ENCODE measurements around the gene CCDC18. TPM values are rescaled to one million over a fixed set of nuclear protein-coding genes. Genes with fewer than 3 reads are reported as not detected.
"Not testable (repeated sequence)": the region's sequence is repeated elsewhere in the genome, so short reads cannot be mapped to it uniquely, and the experiment has no call there.

The CCDC18 gene
- total RNA-seq, 1 donor from 2014 or later, result 6.9 TPM

DNA sequence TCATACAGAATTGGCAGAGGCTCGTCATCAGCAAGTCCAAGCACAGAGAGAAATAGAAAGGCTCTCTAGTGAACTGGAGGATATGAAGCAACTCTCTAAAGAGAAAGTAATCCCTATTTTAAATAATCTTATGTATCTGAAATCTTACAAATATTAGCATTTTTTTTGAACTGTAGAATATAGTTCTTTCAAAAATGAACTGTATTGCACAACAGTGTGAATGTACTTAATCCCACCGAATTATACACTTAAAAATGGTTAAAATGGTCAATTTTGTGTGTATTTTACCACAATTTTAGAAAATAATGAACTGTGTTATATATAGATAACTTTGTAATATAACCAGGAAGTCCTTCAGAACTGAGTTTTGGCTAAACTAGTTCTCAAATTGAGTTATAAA, 75.9 kb downstream of the CCDC18 start:
- peaks cover 11% of the 10 kb centered on the region for H3K36me3 Mint-ChIP-seq (ENCODE audit: unreplicated experiment)
- no peak for DNase-seq (ENCODE audit: extremely low spot score, unreplicated experiment)
- H3K27me3 Mint-ChIP-seq (ENCODE audit: unreplicated experiment), result no peaks in the 10 kb centered on the region
- H3K4me1 Mint-ChIP-seq (ENCODE audit: unreplicated experiment), result peaks cover 3% of the 10 kb centered on the region
- H3K9me3 Mint-ChIP-seq (ENCODE audit: unreplicated experiment), result peaks cover 9% of the 10 kb centered on the region
- H3K27ac Mint-ChIP-seq (ENCODE audit: unreplicated experiment), result no peak overlapping the region
- H3K4me3 Mint-ChIP-seq (ENCODE audit: unreplicated experiment), result no peak overlapping the region
- TF ChIP-seq, protein P1, sequence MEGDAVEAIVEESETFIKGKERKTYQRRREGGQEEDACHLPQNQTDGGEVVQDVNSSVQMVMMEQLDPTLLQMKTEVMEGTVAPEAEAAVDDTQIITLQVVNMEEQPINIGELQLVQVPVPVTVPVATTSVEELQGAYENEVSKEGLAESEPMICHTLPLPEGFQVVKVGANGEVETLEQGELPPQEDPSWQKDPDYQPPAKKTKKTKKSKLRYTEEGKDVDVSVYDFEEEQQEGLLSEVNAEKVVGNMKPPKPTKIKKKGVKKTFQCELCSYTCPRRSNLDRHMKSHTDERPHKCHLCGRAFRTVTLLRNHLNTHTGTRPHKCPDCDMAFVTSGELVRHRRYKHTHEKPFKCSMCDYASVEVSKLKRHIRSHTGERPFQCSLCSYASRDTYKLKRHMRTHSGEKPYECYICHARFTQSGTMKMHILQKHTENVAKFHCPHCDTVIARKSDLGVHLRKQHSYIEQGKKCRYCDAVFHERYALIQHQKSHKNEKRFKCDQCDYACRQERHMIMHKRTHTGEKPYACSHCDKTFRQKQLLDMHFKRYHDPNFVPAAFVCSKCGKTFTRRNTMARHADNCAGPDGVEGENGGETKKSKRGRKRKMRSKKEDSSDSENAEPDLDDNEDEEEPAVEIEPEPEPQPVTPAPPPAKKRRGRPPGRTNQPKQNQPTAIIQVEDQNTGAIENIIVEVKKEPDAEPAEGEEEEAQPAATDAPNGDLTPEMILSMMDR (IDR thresholded peaks at IDR 0.05), result no peak

DNA sequence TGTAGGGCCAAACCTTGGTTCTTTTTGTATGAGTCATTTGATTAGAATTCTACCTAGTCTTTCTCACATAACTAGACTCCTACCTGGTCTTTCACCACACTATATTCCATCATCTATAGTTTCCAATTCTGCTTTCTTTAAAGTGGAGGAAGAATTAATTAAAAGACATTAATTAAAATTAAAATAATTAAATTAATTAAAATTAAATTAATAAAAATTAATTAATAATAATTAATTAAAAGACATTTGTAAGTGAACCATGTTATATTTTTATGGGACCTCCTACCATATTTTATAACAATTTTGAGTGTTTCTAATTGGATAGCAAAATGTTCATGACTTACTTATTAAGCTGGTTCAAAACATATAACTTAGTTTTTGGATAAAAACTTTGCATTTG, 77.4 kb downstream of the CCDC18 start:
- Mint-ChIP-seq H3K4me3 (ENCODE audit: unreplicated experiment) (no peak overlapping the region), H3K9me3 (ENCODE audit: unreplicated experiment) (peaks cover 5% of the 10 kb centered on the region), H3K4me1 (ENCODE audit: unreplicated experiment) (peaks cover 3% of the 10 kb centered on the region), H3K27me3 (ENCODE audit: unreplicated experiment) (no peaks in the 10 kb centered on the region), H3K27ac (ENCODE audit: unreplicated experiment) (no peak overlapping the region), H3K36me3 (ENCODE audit: unreplicated experiment) (peaks cover 13% of the 10 kb centered on the region)
- no peak for DNase-seq (ENCODE audit: extremely low spot score, unreplicated experiment)
- TF ChIP-seq, protein P1 (IDR thresholded peaks at IDR 0.05), result no peak

DNA sequence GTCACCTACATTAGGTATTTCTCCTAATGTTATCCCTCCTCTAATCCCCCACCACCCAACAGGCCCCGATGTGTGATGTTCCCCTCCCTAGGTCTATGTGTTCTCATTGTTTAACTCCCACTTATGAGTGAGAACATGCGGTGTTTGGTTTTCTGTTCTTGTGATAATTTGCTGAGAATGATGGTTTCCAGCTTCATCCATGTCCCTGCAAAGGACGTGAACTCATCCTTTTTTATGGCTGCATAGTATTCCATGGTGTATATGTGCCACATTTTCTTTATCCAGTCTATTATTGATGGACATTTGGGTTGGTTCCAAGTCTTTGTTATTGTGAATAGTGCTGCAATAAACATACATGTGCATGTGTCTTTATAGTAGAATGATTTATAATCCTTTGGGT, 80.2 kb downstream of the CCDC18 start:
- not testable (repeated sequence) for H3K4me3 Mint-ChIP-seq (ENCODE audit: unreplicated experiment); H3K9me3 Mint-ChIP-seq (ENCODE audit: unreplicated experiment); H3K27me3 Mint-ChIP-seq (ENCODE audit: unreplicated experiment); H3K4me1 Mint-ChIP-seq (ENCODE audit: unreplicated experiment); H3K27ac Mint-ChIP-seq (ENCODE audit: unreplicated experiment); DNase-seq (ENCODE audit: extremely low spot score, unreplicated experiment)
- peaks cover 26% of the 10 kb centered on the region for H3K36me3 Mint-ChIP-seq (ENCODE audit: unreplicated experiment)

DNA sequence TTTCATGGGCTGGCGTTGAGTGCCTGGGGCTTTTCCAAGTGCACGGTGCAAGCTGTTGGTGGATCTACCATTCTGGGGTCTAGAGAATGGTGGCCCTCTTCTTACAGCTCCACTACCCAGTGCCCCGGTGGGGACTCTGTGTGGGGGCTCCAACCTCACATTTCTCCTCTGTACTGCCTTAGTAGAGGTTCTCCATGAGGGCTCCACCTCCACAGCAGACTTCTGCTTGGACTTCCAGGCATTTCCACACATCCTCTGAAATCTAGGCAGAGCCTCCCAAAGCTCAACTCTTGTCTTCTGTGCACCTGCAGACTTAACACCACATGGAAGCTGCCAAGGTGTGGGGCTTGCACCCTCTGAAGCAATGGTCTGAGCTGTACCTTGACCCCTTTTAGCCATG, 82.1 kb downstream of the CCDC18 start:
- H3K27ac Mint-ChIP-seq (ENCODE audit: unreplicated experiment), result no peak overlapping the region
- H3K36me3 Mint-ChIP-seq (ENCODE audit: unreplicated experiment), result peaks cover 34% of the 10 kb centered on the region
- no peaks in the 10 kb centered on the region for H3K4me1 Mint-ChIP-seq (ENCODE audit: unreplicated experiment)
- no peak overlapping the region for H3K4me3 Mint-ChIP-seq (ENCODE audit: unreplicated experiment)
- TF ChIP-seq, protein P1 (IDR thresholded peaks at IDR 0.05), result no peak
- no peaks in the 10 kb centered on the region for H3K27me3 Mint-ChIP-seq (ENCODE audit: unreplicated experiment)
- DNase-seq (ENCODE audit: extremely low spot score, unreplicated experiment), result no peak
- peaks cover 5% of the 10 kb centered on the region for H3K9me3 Mint-ChIP-seq (ENCODE audit: unreplicated experiment)

DNA sequence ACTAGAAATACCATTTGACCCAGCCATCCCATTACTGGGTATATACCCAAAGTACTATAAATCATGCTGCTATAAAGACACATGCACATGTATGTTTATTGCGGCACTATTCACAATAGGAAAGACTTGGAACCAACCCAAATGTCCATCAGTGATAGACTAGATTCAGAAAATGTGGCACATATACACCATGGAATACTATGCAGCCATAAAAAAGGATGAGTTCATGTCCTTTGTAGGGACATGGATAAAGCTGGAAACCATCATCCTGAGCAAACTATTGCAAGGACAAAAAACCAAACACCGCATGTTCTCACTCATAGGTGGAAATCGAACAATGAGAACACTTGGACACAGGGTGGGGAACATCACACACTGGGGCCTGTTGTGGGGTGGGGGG, 88.4 kb downstream of the CCDC18 start:
- H3K4me1 Mint-ChIP-seq (ENCODE audit: unreplicated experiment); DNase-seq (ENCODE audit: extremely low spot score, unreplicated experiment); H3K9me3 Mint-ChIP-seq (ENCODE audit: unreplicated experiment); H3K4me3 Mint-ChIP-seq (ENCODE audit: unreplicated experiment); H3K27me3 Mint-ChIP-seq (ENCODE audit: unreplicated experiment); H3K27ac Mint-ChIP-seq (ENCODE audit: unreplicated experiment): not testable (repeated sequence)
- peaks cover 20% of the 10 kb centered on the region for H3K36me3 Mint-ChIP-seq (ENCODE audit: unreplicated experiment)

DNA sequence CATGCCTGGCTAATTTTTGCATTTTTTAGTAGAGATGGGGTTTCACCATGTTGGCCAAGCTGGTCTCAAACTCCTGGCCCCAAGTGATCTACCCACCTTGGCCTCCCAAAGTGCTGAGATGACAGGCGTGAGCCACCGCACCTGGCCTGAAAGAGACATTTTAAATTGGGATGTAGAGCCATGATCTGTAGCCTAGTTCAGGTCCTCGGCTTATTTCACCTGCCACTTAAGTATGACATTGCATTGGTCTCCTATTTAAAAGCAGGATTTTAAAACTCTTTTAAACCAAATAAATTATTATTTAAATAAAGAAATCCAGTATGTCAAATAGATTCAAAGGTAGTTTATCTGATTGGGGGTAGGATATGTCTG, 94.7 kb downstream of the CCDC18 start:
- H3K27me3 Mint-ChIP-seq (ENCODE audit: unreplicated experiment); DNase-seq (ENCODE audit: extremely low spot score, unreplicated experiment); H3K4me1 Mint-ChIP-seq (ENCODE audit: unreplicated experiment); H3K27ac Mint-ChIP-seq (ENCODE audit: unreplicated experiment); H3K4me3 Mint-ChIP-seq (ENCODE audit: unreplicated experiment); H3K9me3 Mint-ChIP-seq (ENCODE audit: unreplicated experiment): not testable (repeated sequence)
- peaks cover 13% of the 10 kb centered on the region for H3K36me3 Mint-ChIP-seq (ENCODE audit: unreplicated experiment)
